ENCODE results near the gene MEF2C.

The MEF2C gene

GRCh38 chr5:88882276-88883038 is 527 bp downstream of the MEF2C start:
- Histone ChIP-seq H3K9me3 (ENCODE audit: low read depth, low read length) (no peaks in the 10 kb centered on the region), H3K9ac (ENCODE audit: insufficient read length) (peak overlapping the region; percentile 74), H3K4me3 (peak overlapping the region; percentile 96), H3K27ac (no peak overlapping the region), H3K36me3 (ENCODE audit: insufficient read depth, low read length) (no peaks in the 10 kb centered on the region)
- TF ChIP-seq POLR2AphosphoS5 (IDR thresholded peaks at IDR 0.05; ENCODE audit: borderline replicate concordance, low read depth, low read length) (no peak), FOXP2 (optimal IDR thresholded peaks at IDR 0.05; ENCODE audit: control extremely low read depth, extremely low read length, insufficient read depth) (no peak), EZH2 (IDR thresholded peaks at IDR 0.05) (no peak)
- DNase-seq (ENCODE audit: low read depth, low spot score), result no peak

GRCh38 chr5:88881571-88881971 is 1.4 kb downstream of the MEF2C start:
- H3K4me3 ChIP-seq, result peak overlapping the region; percentile 96
- no peak overlapping the region for H3K27ac ChIP-seq
- H3K9ac ChIP-seq (ENCODE audit: insufficient read length), result no peak overlapping the region
- TF ChIP-seq POLR2AphosphoS5 (IDR thresholded peaks at IDR 0.05; ENCODE audit: borderline replicate concordance, low read depth, low read length), result no peak
- TF ChIP-seq EZH2 (IDR thresholded peaks at IDR 0.05), result no peak
- no peak for TF ChIP-seq FOXP2 (optimal IDR thresholded peaks at IDR 0.05; ENCODE audit: control extremely low read depth, extremely low read length, insufficient read depth)
- H3K9me3 ChIP-seq (ENCODE audit: low read depth, low read length), result no peaks in the 10 kb centered on the region
- H3K36me3 ChIP-seq (ENCODE audit: insufficient read depth, low read length), result no peaks in the 10 kb centered on the region
- DNase-seq (ENCODE audit: low read depth, low spot score), result no peak

- DNase-seq (ENCODE audit: low read depth, low spot score), result no peak
- no peak overlapping the region for H3K4me3 ChIP-seq
- H3K27ac ChIP-seq, result no peak overlapping the region
Observed at GRCh38 chr5:88880201-88880600, 2.8 kb downstream of the MEF2C start.

GRCh38 chr5:88879724-88880123 is 3.3 kb downstream of the MEF2C start:
- H3K9ac ChIP-seq (ENCODE audit: insufficient read length), result no peak overlapping the region
- no peak overlapping the region for H3K4me3 ChIP-seq
- DNase-seq (ENCODE audit: low read depth, low spot score), result no peak
- H3K36me3 ChIP-seq (ENCODE audit: insufficient read depth, low read length), result no peaks in the 10 kb centered on the region
- no peaks in the 10 kb centered on the region for H3K9me3 ChIP-seq (ENCODE audit: low read depth, low read length)
- no peak overlapping the region for H3K27ac ChIP-seq
- TF ChIP-seq EZH2 (IDR thresholded peaks at IDR 0.05), result no peak
- no peak for TF ChIP-seq FOXP2 (optimal IDR thresholded peaks at IDR 0.05; ENCODE audit: control extremely low read depth, extremely low read length, insufficient read depth)
- TF ChIP-seq POLR2AphosphoS5 (IDR thresholded peaks at IDR 0.05; ENCODE audit: borderline replicate concordance, low read depth, low read length), result no peak

More at GRCh38 chr5:88880201-88880600, 2.8 kb downstream of the MEF2C start:
- no peaks in the 10 kb centered on the region for H3K36me3 ChIP-seq (ENCODE audit: insufficient read depth, low read length)
- TF ChIP-seq EZH2 (IDR thresholded peaks at IDR 0.05) (no peak), POLR2AphosphoS5 (IDR thresholded peaks at IDR 0.05; ENCODE audit: borderline replicate concordance, low read depth, low read length) (no peak), FOXP2 (optimal IDR thresholded peaks at IDR 0.05; ENCODE audit: control extremely low read depth, extremely low read length, insufficient read depth) (no peak)
- no peak overlapping the region for H3K9ac ChIP-seq (ENCODE audit: insufficient read length)
- no peaks in the 10 kb centered on the region for H3K9me3 ChIP-seq (ENCODE audit: low read depth, low read length)

- Histone ChIP-seq H3K9me3 (ENCODE audit: low read depth, low read length) (no peaks in the 10 kb centered on the region), H3K4me3 (no peak overlapping the region), H3K9ac (ENCODE audit: insufficient read length) (no peak overlapping the region), H3K36me3 (ENCODE audit: insufficient read depth, low read length) (no peaks in the 10 kb centered on the region), H3K27ac (no peak overlapping the region)
- DNase-seq (ENCODE audit: low read depth, low spot score), result no peak
- no peak for TF ChIP-seq FOXP2 (optimal IDR thresholded peaks at IDR 0.05; ENCODE audit: control extremely low read depth, extremely low read length, insufficient read depth)
- TF ChIP-seq POLR2AphosphoS5 (IDR thresholded peaks at IDR 0.05; ENCODE audit: borderline replicate concordance, low read depth, low read length), result no peak
- no peak for TF ChIP-seq EZH2 (IDR thresholded peaks at IDR 0.05)
Observed at GRCh38 chr5:88878976-88879375, 4.0 kb downstream of the MEF2C start.

- no peak overlapping the region for H3K4me3 ChIP-seq
- no peak for DNase-seq (ENCODE audit: low read depth, low spot score)
Observed at GRCh38 chr5:88877826-88878225, 5.2 kb downstream of the MEF2C start.

GRCh38 chr5:88876714-88877113 is 6.3 kb downstream of the MEF2C start:
- no peak for TF ChIP-seq POLR2AphosphoS5 (IDR thresholded peaks at IDR 0.05; ENCODE audit: borderline replicate concordance, low read depth, low read length)
- TF ChIP-seq EZH2 (IDR thresholded peaks at IDR 0.05), result no peak
- no peak for TF ChIP-seq FOXP2 (optimal IDR thresholded peaks at IDR 0.05; ENCODE audit: control extremely low read depth, extremely low read length, insufficient read depth)
- no peak overlapping the region for H3K4me3 ChIP-seq
- no peak overlapping the region for H3K9ac ChIP-seq (ENCODE audit: insufficient read length)
- DNase-seq (ENCODE audit: low read depth, low spot score), result no peak
- H3K36me3 ChIP-seq (ENCODE audit: insufficient read depth, low read length), result no peaks in the 10 kb centered on the region
- H3K9me3 ChIP-seq (ENCODE audit: low read depth, low read length), result no peaks in the 10 kb centered on the region
- H3K27ac ChIP-seq, result no peak overlapping the region

More at GRCh38 chr5:88877826-88878225, 5.2 kb downstream of the MEF2C start:
- no peak for TF ChIP-seq FOXP2 (optimal IDR thresholded peaks at IDR 0.05; ENCODE audit: control extremely low read depth, extremely low read length, insufficient read depth)
- no peak for TF ChIP-seq POLR2AphosphoS5 (IDR thresholded peaks at IDR 0.05; ENCODE audit: borderline replicate concordance, low read depth, low read length)
- no peak for TF ChIP-seq EZH2 (IDR thresholded peaks at IDR 0.05)
- Histone ChIP-seq H3K36me3 (ENCODE audit: insufficient read depth, low read length) (no peaks in the 10 kb centered on the region), H3K9me3 (ENCODE audit: low read depth, low read length) (no peaks in the 10 kb centered on the region), H3K27ac (no peak overlapping the region), H3K9ac (ENCODE audit: insufficient read length) (no peak overlapping the region)

GRCh38 chr5:88875341-88876234 is 7.4 kb downstream of the MEF2C start:
- TF ChIP-seq POLR2AphosphoS5 (IDR thresholded peaks at IDR 0.05; ENCODE audit: borderline replicate concordance, low read depth, low read length) (no peak), EZH2 (IDR thresholded peaks at IDR 0.05) (no peak), FOXP2 (optimal IDR thresholded peaks at IDR 0.05; ENCODE audit: control extremely low read depth, extremely low read length, insufficient read depth) (no peak)
- Histone ChIP-seq H3K4me3 (peak overlapping the region; percentile 65), H3K27ac (0 out of 2 replicates have a peak overlapping the region, but pooled peaks have one; percentile 34), H3K9ac (ENCODE audit: insufficient read length) (peak overlapping the region; percentile 51), H3K36me3 (ENCODE audit: insufficient read depth, low read length) (no peaks in the 10 kb centered on the region), H3K9me3 (ENCODE audit: low read depth, low read length) (no peaks in the 10 kb centered on the region)
- no peak for DNase-seq (ENCODE audit: low read depth, low spot score)
